Forelimb muscle (tissue), 1 donor: ENCODE measurements around the gene SGCE. TPM values are rescaled to one million over a fixed set of nuclear protein-coding genes. Genes with fewer than 3 reads are reported as not detected.

Experiments used
- DNase-seq: peaks from one replicate; pipeline ENCODE4 v3.0.0-alpha.2; 2013; ENCODE audit warnings: low read depth
- polyA plus RNA-seq: library from polyadenylated mRNA; unstranded; fragments of 120-200 nt; gene quantifications from one replicate; pipeline ENCODE4 v1.2.1, GENCODE V29; 2013; ENCODE audit not compliant: insufficient read length

The SGCE gene
- polyA plus RNA-seq, 1 donor = 146 TPM

- no peak for DNase-seq
Measured at GRCh38 chr7:94623820-94624219, 32.1 kb downstream of the SGCE start.

- DNase-seq = no peak
Measured at GRCh38 chr7:94621120-94621519, 34.8 kb downstream of the SGCE start.

- no peak for DNase-seq
Measured at GRCh38 chr7:94620703-94621118, 35.2 kb downstream of the SGCE start.

GRCh38 chr7:94618126-94618525 lies 37.8 kb downstream of the SGCE start:
- no peak for DNase-seq

- DNase-seq = no peak
Measured at GRCh38 chr7:94616855-94617254, 39.1 kb downstream of the SGCE start.

GRCh38 chr7:94615666-94616065 lies 40.3 kb downstream of the SGCE start:
- DNase-seq = no peak

GRCh38 chr7:94612661-94613060 lies 43.3 kb downstream of the SGCE start:
- DNase-seq = no peak

- no peak for DNase-seq
Measured at GRCh38 chr7:94612253-94612652, 43.7 kb downstream of the SGCE start.

- DNase-seq = no peak
Measured at GRCh38 chr7:94609561-94609960, 46.4 kb downstream of the SGCE start.

- DNase-seq = no peak
Measured at GRCh38 chr7:94605031-94605430, 50.9 kb downstream of the SGCE start.

- DNase-seq = no peak
Measured at GRCh38 chr7:94602181-94602580, 53.8 kb downstream of the SGCE start.

GRCh38 chr7:94600267-94600666 lies 55.7 kb downstream of the SGCE start:
- no peak for DNase-seq

GRCh38 chr7:94595717-94596116 lies 60.2 kb downstream of the SGCE start:
- no peak for DNase-seq

GRCh38 chr7:94594882-94595281 lies 61.1 kb downstream of the SGCE start:
- DNase-seq = no peak

- no peak for DNase-seq
Measured at GRCh38 chr7:94591176-94591575, 64.8 kb downstream of the SGCE start.

- no peak for DNase-seq
Measured at GRCh38 chr7:94590526-94591162, 65.3 kb downstream of the SGCE start.

GRCh38 chr7:94588075-94588474 lies 67.9 kb downstream of the SGCE start:
- DNase-seq = no peak

GRCh38 chr7:94584113-94584512 lies 71.8 kb downstream of the SGCE start:
- no peak for DNase-seq

- no peak for DNase-seq
Measured at GRCh38 chr7:94580601-94581000, 75.3 kb downstream of the SGCE start.

- no peak for DNase-seq
Measured at GRCh38 chr7:94579470-94579869, 76.5 kb downstream of the SGCE start.

GRCh38 chr7:94578614-94579013 lies 77.3 kb downstream of the SGCE start:
- no peak for DNase-seq

- DNase-seq = no peak
Measured at GRCh38 chr7:94577357-94577756, 78.6 kb downstream of the SGCE start.

- DNase-seq = no peak
Measured at GRCh38 chr7:94576316-94576715, 79.6 kb downstream of the SGCE start.

- DNase-seq = no peak
Measured at GRCh38 chr7:94575646-94576045, 80.3 kb downstream of the SGCE start.
